Sigmoid colon (tissue), 7 donors: Measurements from ENCODE around the gene SMAD3. TPM values are rescaled to one million over a fixed set of nuclear protein-coding genes. Genes with fewer than 3 reads are reported as not detected.
A peak's percentile ranks its signal among the peaks of the same experiment; 100 is the strongest.

Source experiments
- DNase-seq: peaks from one replicate; pipeline ENCODE4 v3.0.0-alpha.2; 2019
- H3K27ac ChIP-seq, 4 donors: fragments of 200-600 bp; sonication (generic); one replicate each; pipeline ENCODE4 v1.5.1; 2016 to 2019; ENCODE audit warnings: mild to moderate bottlenecking in 1 of 4
- H3K27me3 ChIP-seq, 3 donors: fragments of 200-600 bp; sonication (generic); one replicate each; pipeline ENCODE4 v1.5.1; 2019; ENCODE audit warnings: mild to moderate bottlenecking in 1 of 3
- H3K36me3 ChIP-seq, 4 donors: fragments of 200-600 bp; sonication (generic); one replicate each; pipeline ENCODE4 v1.5.1; 2016 to 2019
- H3K4me1 ChIP-seq, 4 donors: fragments of 200-600 bp; sonication (generic); one replicate each; pipeline ENCODE4 v1.5.1; 2017 to 2019
- H3K4me3 ChIP-seq, 4 donors: fragments of 200-600 bp; sonication (generic); one replicate each; pipeline ENCODE4 v1.5.1; 2017 to 2019; ENCODE audit warnings: mild to moderate bottlenecking in 2 of 4, moderate library complexity in 1 of 4
- H3K9me3 ChIP-seq, 4 donors: fragments of 200-600 bp in 3 of 4; sonication (generic) in 3 of 4; one replicate each; pipeline versions ENCODE4 v1.5.1 to v1.6.1; 2013 to 2019
- CTCF ChIP-seq, 4 experiments: fragments of 450-650 bp in 3 of 4; fragments of 200-600 bp in 1 of 4; IDR thresholded peaks; one replicate each; pipeline ENCODE4 v1.5.1; 2016 to 2019; ENCODE audit warnings: antibody characterized with exemption in 4 of 4, mild to moderate bottlenecking in 3 of 4, moderate library complexity in 2 of 4
- EP300 ChIP-seq, 4 donors: sonication (generic); formaldehyde crosslinking; IDR thresholded peaks; one replicate each; pipeline ENCODE4 v1.6.1; 2017; ENCODE audit warnings: antibody characterized with exemption in 4 of 4
- POLR2A ChIP-seq, 2 donors: fragments of 450-650 bp; IDR thresholded peaks; one replicate each; pipeline ENCODE4 v1.6.1; 2016; ENCODE audit warnings: antibody characterized with exemption in 2 of 2, mild to moderate bottlenecking in 2 of 2, moderate library complexity in 2 of 2
- POLR2AphosphoS5 ChIP-seq, 4 donors: sonication (generic); formaldehyde crosslinking; IDR thresholded peaks; one replicate each; pipeline ENCODE4 v1.6.1; 2017; ENCODE audit warnings: antibody characterized with exemption in 4 of 4
- WGBS, 2 donors: extraction: QIAGEN DNeasy Blood & Tissue Kit; methylation state at CpG; one replicate each; pipeline ENCODE4 v1.1.7; 2013; 5-methylcytosine and 5-hydroxymethylcytosine counted together
- intact Hi-C: fragments of 100-400 bp; cut with DNase I; formaldehyde crosslinking; loops from one replicate; pipeline ENCODE4 v1.15.1; 2023
- polyA plus RNA-seq, 3 donors: library from polyadenylated mRNA; stranded (reverse); fragments of 200-250 nt; gene quantifications; one replicate each; pipeline ENCODE4 v1.2.3, GENCODE V29; 2013
- total RNA-seq, 4 donors: library from RNA; depleted of rRNA; stranded (reverse); fragments of >200 nt; gene quantifications; one replicate each; pipeline ENCODE4 v1.1.0, GENCODE V29; 2016
- donor health status: healthy with polysubstance abuse.
- donor health status: Bipolar disorder and iron deficiency.
- donor health status: healthy.

The SMAD3 gene
- total and polyA plus RNA-seq, 7 donors: 12.5 to 28.2 (median 18.4) TPM

DNA sequence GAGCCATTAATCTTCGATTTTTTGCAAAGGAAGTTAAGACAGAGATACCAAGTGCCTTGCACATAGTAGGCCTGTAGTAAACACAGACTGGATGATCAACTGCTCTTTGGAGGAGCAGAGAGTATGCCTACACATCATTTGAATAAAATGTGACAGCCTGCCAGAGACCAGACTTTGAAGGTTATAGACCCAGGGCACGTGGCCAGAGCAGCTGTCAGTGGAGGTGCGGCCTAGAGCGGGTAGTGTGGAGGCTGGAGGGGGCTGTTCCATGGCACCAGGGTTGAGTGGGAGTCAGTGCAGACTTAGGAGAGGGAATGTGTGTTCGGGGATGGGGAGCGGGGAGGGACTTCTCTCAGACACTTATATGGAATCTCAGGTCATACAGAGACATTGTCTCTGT is 80.8 kb downstream of the SMAD3 start:
- H3K4me3 ChIP-seq: no peak overlapping the region
- no peaks in the 10 kb centered on the region for H3K27me3 ChIP-seq
- H3K9me3 ChIP-seq: no peaks in the 10 kb centered on the region
- DNase-seq: peak; percentile 69
- intact Hi-C loops: loop anchor here (5.0 kb wide), 2 partner anchors 39 to 79 kb away; partner anchors contain the start of gene SMAD3
- TF ChIP-seq EP300 (IDR thresholded peaks at IDR 0.05) (no peak), POLR2A (IDR thresholded peaks at IDR 0.05) (no peak), POLR2AphosphoS5 (IDR thresholded peaks at IDR 0.05) (peak in 1 of 4 donors; percentile 14)
- peak overlapping the region; percentile 80 to 90 (median 84) for H3K27ac ChIP-seq
- peaks cover 0 to 94% (median 86%) of the 10 kb centered on the region in 4 donors for H3K4me1 ChIP-seq
- no peaks in the 10 kb centered on the region for H3K36me3 ChIP-seq
- 26 to 60% methylated on average over 6 of the region's 6 CpGs for WGBS, 2 donors

DNA sequence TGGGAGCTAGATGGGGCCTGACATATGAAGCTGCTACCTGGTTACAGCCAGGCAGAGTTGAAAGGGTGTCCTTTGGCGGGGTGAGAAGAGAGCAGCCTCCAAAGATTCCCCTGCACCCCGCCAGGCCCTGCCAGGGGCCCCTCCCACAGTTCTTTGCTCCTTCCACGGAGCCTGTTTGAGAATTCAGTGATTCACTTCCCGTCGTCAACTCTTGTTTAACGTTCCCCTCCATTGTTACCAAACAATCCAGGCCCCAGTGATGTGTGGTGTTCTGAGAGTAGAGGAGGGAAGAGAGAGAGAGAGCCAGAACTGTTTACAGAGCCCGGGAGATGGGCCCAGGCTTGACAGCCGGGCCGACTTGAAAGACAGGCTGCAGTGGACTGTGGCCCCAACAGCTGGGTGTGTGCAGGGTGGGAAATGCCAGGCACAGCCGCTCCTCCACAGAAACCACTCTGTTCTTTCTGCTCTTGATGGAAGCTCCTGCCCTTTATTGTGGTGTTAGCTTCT is 81.5 kb downstream of the SMAD3 start:
- no peak for TF ChIP-seq CTCF (IDR thresholded peaks at IDR 0.05)
- TF ChIP-seq POLR2A (IDR thresholded peaks at IDR 0.05): no peak
- TF ChIP-seq POLR2AphosphoS5 (IDR thresholded peaks at IDR 0.05): peak; percentile 40 to 80 (median 60)
- TF ChIP-seq EP300 (IDR thresholded peaks at IDR 0.05): peak in 2 of 4 donors; percentile 17 to 45
- intact Hi-C loops: loop anchor here (5.0 kb wide), 2 partner anchors 40 to 80 kb away; partner anchors contain the start of gene SMAD3
- Histone ChIP-seq H3K9me3 (no peaks in the 10 kb centered on the region), H3K4me3 (no peak overlapping the region), H3K27ac (peak overlapping the region; percentile 80 to 90 (median 84)), H3K27me3 (no peaks in the 10 kb centered on the region), H3K36me3 (no peaks in the 10 kb centered on the region), H3K4me1 (peaks cover 0 to 88% (median 79%) of the 10 kb centered on the region in 4 donors)
- WGBS, 2 donors: 6 to 29% methylated on average over 10 of the region's 10 CpGs
- peak; percentile 80 for DNase-seq

GRCh38 chr15:67147396-67147949 is 82.1 kb downstream of the SMAD3 start:
- TF ChIP-seq POLR2A (IDR thresholded peaks at IDR 0.05) (no peak), CTCF (IDR thresholded peaks at IDR 0.05) (no peak), POLR2AphosphoS5 (IDR thresholded peaks at IDR 0.05) (no peak), EP300 (IDR thresholded peaks at IDR 0.05) (no peak)
- WGBS, 2 donors: 23 to 49% methylated on average over 7 of the region's 7 CpGs
- intact Hi-C loops: loop anchor here (5.0 kb wide), 2 partner anchors 40 to 80 kb away; partner anchors contain the start of gene SMAD3
- Histone ChIP-seq H3K27ac (peak overlapping the region; percentile 80 to 90 (median 84)), H3K4me1 (peaks cover 0 to 82% (median 73%) of the 10 kb centered on the region in 4 donors), H3K9me3 (no peaks in the 10 kb centered on the region), H3K27me3 (no peaks in the 10 kb centered on the region), H3K4me3 (no peak overlapping the region), H3K36me3 (no peaks in the 10 kb centered on the region)
- DNase-seq: peak; percentile 52

DNA sequence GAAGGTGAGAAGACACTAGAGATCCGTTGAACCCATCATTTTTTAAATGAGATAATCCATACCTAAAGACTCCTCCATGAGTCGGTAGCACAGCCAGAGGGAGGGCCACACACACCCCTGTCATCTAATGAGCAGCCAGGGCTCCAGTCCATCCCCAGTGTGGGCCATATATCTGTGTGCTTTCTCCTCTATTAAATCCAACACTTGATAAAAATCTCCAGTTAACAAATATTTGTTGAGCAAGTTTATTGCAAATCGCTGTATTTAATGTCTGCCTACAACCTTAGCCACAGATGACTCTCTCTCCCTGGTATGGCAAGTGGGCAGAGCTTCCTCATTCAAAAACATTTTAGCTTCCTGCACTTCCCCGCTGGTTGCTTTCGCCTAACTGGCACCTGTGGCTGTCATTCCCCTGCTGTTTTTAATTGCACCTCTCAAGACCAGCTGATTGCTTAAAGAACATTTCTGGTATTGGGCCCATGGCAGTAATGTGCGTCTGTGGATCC is 82.8 kb downstream of the SMAD3 start:
- no peak for TF ChIP-seq EP300 (IDR thresholded peaks at IDR 0.05)
- TF ChIP-seq POLR2AphosphoS5 (IDR thresholded peaks at IDR 0.05): peak in 1 of 4 donors; percentile 3
- no peak for TF ChIP-seq CTCF (IDR thresholded peaks at IDR 0.05)
- 36% methylated on average over 6 of the region's 6 CpGs for WGBS, 2 donors
- H3K27ac ChIP-seq: peak overlapping the region; percentile 80 to 90 (median 84)
- no peaks in the 10 kb centered on the region for H3K27me3 ChIP-seq
- no peaks in the 10 kb centered on the region for H3K9me3 ChIP-seq
- peaks cover 0 to 74% (median 65%) of the 10 kb centered on the region in 4 donors for H3K4me1 ChIP-seq
- intact Hi-C loops: loop anchor here (5.0 kb wide), 2 partner anchors 41 to 81 kb away; partner anchors contain the start of gene SMAD3
- DNase-seq: peak; percentile 50
- no peaks in the 10 kb centered on the region for H3K36me3 ChIP-seq
- H3K4me3 ChIP-seq: no peak overlapping the region

GRCh38 chr15:67149068-67149772 is 83.8 kb downstream of the SMAD3 start:
- TF ChIP-seq EP300 (IDR thresholded peaks at IDR 0.05) (no peak), POLR2A (IDR thresholded peaks at IDR 0.05) (no peak), POLR2AphosphoS5 (IDR thresholded peaks at IDR 0.05) (no peak), CTCF (IDR thresholded peaks at IDR 0.05) (no peak)
- DNase-seq: peak; percentile 64
- H3K36me3 ChIP-seq: no peaks in the 10 kb centered on the region
- H3K9me3 ChIP-seq: no peaks in the 10 kb centered on the region
- peak overlapping the region in 3 of 4 donors; percentile 81 to 90 (median 86) for H3K27ac ChIP-seq
- intact Hi-C loops: loop anchor here (5.0 kb wide), 2 partner anchors 42 to 82 kb away; partner anchors contain the start of gene SMAD3
- peaks cover 0 to 65% (median 58%) of the 10 kb centered on the region in 4 donors for H3K4me1 ChIP-seq
- WGBS, 2 donors: 88 to 92% methylated on average over 6 of the region's 6 CpGs
- no peak overlapping the region for H3K4me3 ChIP-seq
- H3K27me3 ChIP-seq: no peaks in the 10 kb centered on the region
